ENCODE data around the gene CTRB1.
"Not testable (repeated sequence)": the region's sequence is repeated elsewhere in the genome, so short reads cannot be mapped to it uniquely, and the experiment has no call there.

Gene CTRB1

DNA sequence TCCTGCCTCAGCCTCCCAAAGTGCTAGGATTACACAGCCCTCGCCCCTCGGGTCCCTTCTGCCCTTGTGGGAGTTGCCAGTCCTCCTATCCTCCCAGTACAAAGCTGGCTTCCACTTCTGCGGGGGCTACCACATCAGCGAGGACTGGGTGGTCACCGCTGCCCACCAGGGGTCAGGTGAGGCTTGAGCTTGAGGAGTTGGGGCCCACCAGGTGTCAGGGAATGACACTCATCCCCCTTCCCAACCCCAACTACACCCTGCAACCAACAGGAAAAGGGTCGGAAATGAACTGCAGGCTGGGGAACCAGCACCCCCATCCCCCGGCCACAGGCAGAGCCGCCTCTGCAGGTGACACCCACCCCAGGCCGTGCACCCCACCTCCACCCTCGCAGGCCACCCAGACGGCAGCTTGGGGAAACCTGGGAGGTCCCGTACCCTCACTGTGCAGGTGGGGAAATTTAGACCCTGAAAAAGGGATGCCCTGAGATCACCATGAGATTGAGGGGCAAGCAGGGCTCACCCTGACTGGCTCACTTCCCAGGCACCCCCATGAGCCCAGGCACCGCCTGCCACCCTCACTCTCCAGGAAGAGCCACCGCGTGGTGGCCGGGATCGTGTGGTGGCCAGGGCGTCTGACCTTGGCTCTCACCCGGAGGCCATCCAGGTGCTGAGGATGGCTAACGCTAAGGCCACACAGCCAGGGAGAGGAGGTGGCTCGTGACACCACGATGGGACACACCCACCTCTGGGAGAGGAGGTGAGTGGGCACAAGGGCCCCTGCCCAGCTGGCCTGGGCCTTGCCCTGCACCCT, 8.0 kb downstream of the CTRB1 start:
- DNase-seq, result no peak

DNA sequence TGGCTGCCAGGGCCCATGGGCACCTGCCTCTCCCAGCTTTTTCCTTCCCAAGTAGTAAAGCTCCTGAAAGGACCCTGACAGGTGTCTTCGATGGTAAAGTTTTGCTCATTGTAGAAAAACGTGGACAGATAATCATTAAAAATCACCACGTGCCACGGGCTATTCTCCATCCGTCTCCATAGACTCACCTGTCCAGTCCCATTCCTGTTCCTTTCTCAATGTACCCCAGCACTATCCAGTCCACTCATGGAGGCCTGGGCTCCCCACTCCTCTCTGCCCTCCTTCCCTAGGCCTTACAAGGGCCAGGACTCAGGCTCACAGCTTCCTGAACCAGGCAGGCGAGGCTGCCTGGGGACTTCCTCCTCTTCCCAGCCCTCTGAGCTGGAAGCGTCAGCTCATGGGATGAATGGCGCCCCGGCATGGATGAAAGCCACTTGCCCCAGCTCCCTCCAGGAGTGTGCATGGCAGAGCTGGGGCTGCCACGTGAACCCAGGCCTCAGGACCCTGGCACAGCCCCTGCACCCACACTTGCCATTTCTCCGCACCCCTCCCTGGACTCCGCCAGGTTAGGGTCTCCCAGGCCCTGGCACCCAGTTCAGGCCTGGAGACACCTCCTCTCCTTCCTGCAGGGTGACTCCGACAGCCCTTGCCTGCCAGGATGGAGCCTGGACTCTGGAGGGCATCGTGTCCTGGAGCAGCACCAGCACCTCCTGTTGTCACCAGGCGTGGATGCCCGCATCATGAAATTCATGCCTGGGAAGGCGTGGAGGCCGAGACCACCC, 8.8 kb downstream of the CTRB1 start:
- no peak for DNase-seq

DNA sequence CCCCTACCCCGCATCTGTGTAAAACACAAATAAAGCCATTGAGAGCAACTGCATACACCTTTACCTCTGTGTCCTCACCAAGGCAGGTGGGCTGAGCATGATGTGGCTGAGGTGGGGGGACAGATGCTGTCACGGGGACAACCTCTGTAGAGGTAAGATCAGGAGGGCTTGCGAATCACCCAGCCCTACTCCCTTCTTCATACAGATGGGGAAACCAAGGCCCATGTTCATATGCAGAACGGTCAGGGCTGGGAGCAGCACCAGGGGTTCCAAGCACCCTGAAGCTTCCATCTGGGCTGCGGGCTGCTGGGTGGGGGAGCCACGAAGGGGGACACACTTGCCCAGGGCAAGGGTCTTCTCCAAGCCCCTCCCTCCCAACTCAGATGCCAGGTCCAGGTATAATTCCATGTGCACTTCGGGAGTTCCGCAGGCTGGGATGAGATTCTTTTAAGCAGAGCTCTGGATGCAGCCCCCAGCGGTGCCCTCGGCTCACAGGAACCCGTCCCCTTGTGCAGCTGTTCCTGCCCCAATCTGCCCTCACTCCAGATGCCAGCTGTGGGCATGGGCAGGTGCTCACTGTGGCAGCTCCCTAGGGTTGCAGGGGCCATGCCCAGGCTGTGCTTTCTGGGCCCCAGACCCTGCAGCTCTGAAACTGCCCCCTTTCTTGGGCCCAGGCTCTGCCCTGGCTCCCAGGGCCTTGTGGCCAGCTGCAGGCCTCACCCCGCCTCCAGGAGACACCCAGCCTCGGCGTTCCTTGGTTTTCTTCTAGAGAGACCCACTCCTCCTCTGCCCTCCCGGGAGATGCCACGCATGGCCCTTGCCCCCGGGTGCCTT, 9.6 kb downstream of the CTRB1 start:
- DNase-seq, result no peak

DNA sequence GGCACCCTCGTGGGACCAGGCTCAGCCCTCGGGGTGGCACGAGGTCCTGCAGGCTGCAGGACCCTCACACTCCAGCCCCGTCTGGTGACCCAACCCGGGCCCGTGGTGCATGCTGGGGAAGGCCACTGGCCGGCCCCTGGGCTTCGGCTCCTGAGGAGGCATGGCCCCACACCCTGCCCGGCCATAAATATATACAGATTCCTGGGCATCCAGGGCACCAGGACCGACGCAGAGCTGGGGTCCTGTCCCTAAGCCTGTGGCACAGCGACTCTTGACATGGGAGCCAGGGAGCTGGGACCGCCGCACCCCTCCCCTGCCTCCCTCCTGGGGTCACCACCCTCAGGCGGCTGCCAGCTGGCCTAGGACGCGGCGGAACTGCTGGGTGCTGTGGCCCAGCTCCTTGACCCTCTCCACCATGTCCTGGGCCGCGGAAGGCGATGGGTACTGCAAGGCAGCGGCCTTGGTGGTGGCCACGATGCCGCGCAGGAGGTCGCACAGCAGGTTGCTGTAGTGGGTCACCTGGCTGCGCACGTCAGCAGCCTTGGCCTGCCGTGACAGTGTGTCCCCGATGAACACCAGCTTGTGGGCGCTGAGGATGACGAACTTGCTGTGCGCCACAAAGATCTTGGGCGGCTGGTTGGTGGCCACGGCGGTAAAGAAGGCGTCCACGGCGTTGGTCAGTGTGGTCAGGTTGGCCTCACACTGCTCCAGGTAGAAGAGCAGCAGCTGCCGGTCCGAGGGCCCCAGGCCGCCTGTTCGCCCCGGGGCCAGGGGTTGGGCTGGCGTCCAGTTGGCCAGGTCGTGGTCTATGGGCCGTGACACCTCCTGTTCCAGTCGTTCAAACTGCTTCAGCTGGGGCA, 10.6 kb downstream of the CTRB1 start:
- DNase-seq, result no peak

DNA sequence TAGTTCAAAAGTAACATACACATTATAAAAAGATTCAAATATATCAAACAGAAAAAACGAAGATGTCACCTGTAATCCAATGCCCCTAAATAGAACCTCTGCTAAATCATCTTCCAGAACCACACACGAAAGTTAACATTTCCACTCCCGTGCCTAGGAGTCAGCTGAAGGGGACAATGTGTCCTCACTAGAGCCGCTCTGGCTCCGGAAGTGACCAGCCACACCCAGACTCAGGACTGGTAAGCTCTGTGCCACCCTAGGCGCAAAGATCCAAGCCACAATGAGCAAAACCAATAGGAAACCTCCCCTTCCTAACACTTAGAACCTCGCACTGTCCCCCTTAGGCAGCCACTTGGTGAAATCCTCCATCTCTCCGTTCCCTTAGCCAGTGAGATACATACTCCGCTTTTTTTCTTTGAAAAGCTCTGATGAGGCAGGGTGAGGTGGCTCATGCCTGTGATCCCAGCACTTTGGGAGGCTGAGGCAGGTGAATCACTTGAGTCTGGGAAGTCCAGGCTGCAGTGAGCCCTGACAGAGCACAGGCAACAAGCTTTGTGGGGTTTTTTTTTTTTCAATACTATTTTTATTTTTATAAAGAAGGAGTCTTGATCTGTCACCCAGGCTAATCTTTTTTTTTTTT, 11.8 kb downstream of the CTRB1 start:
- DNase-seq, result no peak

DNA sequence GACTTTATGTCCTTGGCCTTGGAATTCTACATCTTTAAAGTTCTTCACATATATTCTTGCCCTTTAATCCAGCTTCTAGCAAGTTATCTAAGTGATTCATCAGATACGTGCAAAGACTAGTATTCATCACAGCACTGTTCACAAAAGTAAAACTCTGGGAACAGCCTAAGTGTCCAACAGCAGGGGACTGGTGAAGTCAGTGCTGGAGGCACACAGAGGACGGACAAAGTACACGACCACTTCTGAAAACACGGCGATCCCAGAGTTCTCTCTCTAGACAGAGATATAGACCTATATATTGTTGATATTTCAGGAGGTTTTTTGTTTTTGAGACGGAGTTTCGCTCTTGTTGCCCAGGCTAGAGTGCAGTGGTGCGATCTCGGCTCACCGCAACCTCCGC, 12.8 kb downstream of the CTRB1 start:
- DNase-seq, result no peak

DNA sequence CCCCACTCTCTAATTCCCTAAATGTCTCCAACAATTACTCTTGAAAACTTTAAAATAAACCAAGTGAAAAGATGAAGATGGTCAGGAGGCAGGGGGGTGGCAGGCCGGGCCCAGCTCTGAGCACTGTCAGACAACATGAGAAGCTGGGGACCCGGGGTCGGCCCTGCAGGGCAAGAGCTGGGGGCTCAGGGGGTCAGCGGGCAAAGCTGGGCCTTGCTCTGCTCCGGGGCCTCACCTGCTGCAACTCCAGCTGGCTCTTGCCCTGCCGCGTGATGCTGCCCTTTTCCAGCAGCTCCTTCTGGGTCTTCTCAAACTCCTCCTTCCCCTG, 14.8 kb downstream of the CTRB1 start:
- no peak for DNase-seq

DNA sequence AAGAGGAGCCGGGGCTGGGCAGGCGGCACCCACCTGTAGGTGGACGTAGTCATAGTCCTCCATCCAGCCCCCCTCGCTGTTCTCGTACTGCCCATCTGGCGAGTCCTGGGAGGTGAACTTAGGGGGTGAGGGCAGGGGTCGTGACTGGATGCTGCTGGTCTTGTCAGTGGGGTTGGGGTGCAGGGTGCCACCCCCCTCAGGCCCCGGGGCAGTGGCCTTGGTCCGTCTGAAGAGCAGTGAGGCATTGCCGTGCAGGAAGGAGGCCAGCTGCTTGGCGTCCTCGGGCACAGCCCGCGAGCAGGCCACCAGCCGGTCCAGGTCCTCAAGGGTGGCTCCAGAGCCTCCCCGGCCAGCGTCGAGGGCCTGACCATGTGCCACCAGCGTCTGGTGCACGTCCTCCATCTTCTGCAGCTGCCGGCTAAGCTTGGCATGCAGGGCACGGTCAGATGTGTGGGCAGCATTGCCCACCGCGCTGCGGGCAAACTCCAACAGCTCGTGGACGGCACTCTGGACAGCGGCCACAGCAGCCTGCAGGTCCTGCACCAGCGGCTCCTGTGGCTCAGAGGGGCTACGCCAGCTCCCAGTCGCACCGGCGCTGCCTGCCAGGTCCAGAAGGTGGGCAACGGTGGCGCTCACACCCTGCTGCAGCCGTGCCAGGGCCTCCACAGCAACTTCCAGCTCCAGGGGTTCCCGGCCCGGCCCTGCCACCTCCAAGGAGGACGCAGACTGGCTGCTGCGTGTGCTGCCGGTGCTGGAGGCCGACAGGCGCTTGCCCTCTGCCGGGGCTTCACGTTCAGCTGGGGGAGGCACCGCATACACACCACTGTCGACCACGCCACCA, 16.3 kb downstream of the CTRB1 start:
- DNase-seq, result no peak

DNA sequence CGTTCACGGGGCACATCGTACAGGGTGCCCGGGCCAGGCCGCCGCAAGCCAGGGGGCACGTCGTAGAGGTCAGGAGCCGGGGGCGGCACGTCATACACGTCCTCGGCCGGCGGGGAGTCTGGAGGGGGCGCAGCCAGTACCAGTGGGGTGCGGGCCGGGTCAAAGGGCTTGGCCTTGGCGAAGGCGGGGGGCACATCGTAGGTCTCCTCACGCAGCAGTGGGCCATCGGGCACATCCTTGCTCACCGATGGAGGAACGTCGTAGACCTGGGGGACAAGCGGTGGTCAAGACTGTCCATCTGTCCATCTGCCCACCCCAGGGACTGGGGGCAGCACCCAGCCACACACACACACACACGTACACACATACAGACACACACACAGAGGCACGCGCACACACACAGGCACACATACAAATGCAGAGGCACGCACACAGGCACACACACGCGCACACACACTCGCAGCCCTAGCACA, 17.0 kb downstream of the CTRB1 start:
- DNase-seq, result no peak

DNA sequence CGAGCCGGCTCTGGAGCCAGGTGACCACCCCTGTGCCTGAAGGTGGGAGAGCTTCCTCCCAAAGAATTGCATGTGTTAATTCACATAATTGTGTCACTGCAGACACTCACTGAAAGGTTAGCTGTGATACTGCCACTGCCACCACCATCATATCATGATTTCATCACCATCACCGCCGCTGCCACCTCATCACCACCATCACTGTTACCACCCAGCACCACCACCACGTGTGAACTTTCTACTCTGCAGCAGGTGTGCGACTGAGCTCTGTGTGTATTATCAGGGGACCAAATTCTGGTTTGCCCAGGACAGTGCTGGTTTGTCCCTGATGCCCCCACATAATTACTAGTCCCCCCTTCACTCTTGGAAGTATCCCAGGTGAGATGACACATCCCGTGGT, 17.4 kb downstream of the CTRB1 start:
- DNase-seq, result no peak

DNA sequence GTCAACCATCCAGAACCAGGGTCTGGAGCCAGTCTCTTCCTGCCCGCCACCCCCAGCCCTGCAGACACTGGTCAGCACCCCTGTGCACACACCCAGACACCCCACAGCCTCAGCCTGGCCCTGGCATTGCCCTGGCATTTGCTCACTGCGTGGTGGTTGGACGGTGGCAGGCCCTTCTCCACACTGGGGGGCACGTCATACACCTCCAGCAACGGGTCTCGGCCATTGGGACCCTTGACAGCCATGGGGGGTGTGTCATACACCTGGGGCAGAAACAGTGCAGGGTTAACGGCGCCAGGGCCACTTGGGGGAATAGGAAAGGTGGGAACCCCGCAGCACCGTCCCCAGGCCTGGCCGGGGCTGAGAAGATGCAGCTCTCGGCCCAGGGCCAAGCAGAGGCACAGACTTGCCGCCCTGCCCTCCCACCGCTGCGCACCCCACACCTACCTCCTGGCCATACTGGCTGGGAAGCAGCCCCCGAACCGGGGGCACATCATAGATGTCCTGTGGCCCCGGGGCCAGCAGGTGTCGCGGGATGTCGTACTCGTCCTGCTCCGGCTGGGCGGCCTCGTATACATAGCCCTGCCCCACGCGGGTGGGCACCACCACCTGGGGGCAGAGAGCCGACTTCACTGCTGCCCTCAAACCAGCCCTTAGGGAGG, 18.1 kb downstream of the CTRB1 start:
- DNase-seq, result no peak

DNA sequence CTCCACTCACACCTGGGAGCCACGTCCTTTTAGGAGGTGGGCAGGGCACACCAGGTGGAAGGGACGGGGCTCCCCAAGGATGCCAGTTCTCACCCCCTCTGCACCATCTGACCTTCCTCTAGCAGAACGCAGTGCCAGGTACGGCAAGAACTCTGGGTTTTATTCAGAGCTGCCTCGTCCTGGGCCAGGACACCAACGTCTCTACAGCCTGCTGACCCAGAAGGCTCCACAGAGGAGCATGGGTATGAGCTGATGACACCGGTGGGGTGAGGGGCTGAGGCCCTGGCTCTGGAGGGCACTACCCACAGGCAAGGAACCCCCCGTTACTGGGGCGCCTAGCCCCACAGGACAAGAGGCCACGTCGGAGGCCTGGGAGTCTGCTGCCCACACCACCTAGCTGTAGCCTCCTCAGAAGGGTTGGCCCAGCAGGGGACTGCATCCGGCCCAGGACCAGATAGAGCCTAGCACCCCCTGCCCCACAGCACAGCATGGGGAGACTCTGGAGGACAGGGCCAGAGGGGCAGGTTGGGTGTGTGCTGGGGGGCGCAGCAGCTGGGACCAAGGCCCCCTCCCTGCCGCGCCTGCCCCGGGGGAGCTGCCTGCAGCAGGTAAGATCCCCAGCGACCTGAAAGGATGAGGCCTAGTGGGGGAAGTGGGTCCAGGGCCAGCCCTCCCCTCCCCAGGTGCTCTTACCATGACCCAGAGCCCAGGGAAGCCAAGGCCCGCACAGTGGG, 18.8 kb downstream of the CTRB1 start:
- DNase-seq, result no peak

DNA sequence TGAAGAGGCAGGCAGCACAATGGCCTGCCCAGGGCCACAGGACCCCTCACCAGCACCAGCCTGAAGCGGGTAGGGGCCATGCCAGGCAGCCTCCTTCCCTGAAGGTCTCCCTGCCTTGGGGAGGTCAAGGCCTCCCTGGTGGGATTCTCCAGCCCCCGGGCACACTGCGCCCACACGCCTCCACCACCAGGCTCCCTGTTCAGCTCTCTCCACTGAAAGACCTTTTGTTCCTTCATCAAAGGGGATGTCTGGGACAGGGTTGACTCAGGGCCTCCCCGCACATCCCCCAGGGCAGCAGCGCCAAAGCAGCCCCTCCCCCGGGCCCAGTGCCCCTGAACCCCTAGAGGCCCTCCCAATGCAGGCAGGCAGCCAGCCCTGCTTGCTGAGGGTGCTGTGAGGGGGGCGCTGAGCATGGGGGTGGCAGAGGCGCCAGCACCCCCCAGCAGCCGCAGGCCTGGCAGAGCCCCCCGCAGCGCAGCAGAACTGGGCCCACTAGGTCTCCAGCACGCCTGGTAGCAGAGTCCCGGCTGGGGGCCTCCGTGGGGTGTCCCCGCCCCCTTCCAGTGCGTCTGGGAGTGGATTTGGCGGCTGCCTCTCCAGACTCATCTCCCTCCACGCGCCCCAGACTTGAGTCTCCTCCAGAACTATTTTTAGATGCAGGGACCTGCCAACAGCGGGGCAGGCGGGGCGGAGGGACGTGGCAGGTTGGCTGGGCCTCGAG, 19.5 kb downstream of the CTRB1 start:
- DNase-seq, result no peak

DNA sequence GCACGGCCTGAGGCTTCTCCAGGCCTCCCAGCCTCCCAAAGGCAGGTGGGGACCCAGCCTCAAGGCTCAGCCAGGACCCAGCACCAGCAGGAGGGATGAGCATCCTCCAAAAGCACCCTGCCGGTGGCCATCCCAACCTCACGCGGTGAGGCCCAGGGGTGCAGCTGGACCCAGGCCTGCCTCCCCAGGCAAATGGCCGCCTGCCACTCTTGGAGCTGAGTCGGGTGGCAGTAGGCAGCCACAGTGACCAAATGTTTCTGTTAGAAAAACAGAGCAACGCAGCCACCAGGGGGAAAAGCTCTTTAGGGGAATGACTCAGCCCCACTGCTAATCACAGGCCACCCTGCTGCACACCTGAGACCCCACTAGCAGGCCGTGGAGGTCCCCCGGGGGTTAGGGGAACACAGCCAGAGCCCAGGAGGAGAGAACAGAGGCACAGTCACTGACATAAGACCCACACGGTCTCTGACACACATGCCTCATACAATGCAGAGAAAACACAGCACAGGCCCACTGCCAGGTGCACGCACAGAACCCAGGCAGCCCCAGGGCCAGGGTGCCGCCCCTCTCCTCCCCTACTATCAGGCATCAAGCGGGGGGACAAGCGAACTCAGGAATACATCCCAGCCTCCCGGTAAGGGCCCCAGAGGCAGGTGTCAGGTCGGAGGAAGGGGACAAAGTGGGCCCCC, 20.2 kb downstream of the CTRB1 start:
- DNase-seq, result no peak

DNA sequence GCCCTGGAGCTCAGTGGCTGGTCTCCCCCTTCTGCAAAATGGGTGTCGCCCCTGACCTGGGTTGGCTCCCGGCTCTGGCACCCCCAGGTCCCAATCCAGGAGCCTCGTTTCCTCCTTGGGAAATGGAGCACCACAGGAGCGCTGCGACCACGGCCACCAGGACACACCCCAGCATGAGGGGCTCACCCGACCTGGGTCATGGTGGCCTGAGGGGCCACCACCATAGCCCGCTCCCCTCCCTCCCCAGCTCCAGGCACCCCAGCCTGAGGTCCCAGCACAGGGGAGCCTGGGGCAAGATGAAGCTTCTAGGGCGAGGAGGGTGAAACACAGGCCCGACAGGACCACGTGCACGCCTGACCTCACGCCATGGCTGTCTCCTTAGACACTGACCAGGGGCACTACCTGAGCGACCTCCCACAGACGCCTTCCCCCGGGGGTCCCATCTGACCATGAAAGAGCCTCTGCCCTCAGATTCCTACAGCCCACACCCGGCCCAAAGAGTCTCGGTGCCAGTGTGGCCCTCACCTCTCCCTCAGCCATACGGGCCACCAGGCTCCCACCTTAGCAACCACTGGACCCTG, 20.8 kb downstream of the CTRB1 start:
- no peak for DNase-seq

DNA sequence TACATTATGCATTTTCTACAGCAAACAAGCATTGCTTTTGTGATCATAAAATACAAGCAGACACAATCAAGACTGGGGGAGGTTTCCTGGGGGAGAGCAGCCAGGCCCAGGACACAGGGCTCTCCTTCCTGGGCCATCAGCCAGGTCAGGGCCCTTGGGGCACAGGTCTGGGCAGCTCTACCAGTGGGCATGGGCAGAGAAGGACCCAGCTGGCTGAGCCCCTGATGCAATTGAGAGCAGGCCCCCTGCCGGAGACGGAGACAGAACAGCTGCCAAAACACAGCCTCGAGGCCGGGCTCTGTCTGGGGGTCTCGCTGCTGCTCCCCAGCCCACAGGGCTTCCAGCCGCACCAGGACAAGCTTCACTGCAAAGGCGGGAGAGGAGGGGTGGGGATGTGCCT, 21.8 kb downstream of the CTRB1 start:
- DNase-seq, result not testable (repeated sequence)

DNA sequence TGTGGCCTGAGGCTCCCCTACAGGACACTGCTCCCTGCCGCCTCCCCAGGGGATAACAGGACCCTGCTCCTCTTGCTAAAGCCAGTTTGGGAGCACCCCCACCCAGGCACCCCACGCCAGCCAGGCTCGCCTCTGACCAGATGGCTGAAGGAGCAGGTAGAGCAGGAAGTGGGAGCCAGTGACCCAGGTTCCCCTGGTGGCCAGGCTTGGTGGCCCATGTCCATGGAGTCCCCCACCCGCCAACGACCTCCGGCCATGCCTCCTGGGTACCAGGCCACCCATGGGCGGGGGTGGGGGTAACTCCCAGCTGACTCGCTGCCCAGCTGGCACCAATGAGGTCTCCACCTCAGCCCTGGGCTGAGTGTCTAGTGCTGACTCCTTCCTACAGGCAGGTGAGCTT, 22.6 kb downstream of the CTRB1 start:
- no peak for DNase-seq

DNA sequence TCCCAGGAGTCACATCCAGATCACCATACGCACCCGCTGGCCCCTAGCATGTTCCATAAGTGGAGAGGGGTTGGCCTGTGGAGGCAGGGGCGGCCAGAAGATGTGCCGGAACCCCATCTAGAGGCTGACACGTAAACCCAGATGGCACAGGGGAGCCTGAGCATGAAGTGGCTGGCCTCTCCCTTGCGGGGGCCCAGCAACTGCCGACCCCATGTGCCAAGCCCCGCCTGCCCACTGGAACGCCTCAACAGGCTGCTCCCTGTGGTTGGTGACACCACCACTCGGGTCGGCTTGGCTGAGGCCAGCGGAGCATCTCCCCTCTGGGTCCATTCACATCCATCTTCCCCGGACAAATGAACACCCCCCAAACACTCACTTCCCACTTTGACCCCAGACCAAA, 23.2 kb downstream of the CTRB1 start:
- no peak for DNase-seq

All from stimulated activated naive CD4-positive, alpha-beta T cell (primary cell).